Activated CD4-positive, alpha-beta T cell treated with anti-CD3 and anti-CD28 coated beads, Interleukin-2, Interleukin-6, amounts not matched to agents 100 ng/mL and 50 ng/mL, durations not matched to agents 16 hours and 8 hours (primary cell): ENCODE data around the gene MAP2K5.

Experiments
- DNase-seq: peaks from one replicate; pipeline ENCODE4 v3.0.0-alpha.2; 2020

MAP2K5 gene

DNA sequence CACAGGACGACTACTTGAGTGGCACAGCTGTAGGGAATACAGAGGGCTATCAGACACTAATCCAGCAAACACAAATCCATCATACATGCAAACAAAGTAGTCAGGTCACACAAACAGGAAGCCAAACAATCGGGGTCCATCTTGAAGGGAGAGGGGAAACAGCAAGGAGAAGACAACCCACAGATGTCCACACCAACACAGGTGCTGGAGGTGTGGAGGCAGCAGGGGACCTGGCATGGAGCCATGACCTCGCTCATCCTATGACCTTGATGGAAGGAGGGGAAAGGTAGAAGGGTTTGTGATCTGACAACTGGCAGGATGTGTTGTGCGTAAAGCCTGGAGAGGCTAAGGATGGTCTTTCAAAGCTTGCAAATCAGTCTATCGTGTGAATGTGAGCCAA, 242.9 kb downstream of the MAP2K5 start:
- DNase-seq = no peak

DNA sequence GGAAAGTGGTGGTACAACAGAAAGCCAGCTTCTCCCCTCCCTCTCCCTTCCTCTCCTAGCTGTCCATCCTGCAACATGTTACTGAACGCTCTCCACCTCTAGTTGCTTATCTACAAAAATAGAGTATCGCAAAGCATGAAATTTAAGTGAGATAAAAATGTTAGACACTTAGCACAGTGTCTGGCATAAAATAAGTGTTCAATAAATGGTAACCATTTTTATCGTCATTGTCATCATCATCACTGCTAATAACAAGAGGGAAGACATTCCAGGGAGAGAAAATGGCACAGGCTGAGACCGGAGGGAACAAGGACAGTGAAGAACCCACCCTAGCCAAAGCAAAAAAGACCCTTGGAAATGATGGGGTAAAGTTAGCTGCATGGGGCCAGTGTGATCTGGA, 244.1 kb downstream of the MAP2K5 start:
- DNase-seq = no peak

- no peak for DNase-seq
Observed at GRCh38 chr15:67788986-67789385, 246.5 kb downstream of the MAP2K5 start.

- DNase-seq = no peak
Observed at GRCh38 chr15:67790610-67791319, 248.3 kb downstream of the MAP2K5 start.

- DNase-seq = no peak
Observed at GRCh38 chr15:67792250-67792942, 249.9 kb downstream of the MAP2K5 start.

DNA sequence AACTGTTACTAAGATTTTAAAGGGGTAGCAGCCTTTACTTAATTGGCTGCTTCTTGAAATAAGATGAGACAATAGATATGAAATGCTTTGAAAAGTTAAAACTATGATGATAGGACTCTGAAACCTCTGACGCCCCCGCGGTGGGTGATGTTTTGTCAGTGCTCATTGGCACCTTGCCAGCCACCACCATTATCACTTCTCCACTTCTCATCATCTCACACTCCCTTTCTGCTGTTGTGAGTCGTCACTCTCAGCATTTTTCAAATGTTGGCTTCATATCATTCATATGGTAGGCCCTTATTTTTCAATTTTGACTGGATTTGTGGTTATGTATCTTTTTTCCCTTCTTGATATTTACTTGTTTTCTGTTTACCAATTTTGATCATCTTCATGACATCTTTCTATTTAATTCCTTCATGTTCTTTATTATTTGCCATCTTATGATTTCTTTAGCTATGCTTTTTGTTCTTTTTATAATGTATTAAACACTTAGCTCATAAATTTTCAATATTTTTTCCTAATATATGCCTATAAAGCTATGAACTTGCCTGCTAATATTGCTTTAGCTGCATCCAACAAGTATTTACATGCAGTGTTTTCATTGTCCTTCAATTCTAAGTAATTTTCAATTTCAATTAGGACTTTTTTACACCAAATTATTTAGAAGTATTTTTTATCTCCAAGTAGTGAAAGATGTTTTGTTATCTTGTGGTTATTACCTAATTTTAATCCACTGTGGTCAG, 252.5 kb downstream of the MAP2K5 start:
- no peak for DNase-seq

GRCh38 chr15:67796196-67797127, 254.0 kb downstream of the MAP2K5 start:
- DNase-seq = no peak

DNA sequence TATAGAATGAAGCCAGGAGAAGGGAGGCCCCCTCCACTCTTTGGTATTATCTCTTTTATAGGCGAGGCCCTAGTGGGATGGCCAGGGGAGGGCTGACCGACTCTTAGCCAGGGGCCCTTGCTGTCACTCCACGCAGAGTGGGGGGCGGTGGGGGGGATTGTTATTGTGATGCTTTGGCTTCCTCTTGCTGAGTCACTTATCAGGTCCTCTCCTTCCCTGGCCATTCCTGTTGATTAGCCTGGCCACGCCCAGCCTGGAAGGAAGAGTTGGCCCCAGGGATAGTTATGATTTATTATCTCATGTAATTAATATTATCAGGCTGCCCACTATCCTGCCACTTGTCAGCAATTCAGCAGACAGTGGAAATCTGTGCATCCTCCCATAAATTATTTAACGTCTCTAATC, 257.3 kb downstream of the MAP2K5 start:
- DNase-seq = no peak

DNA sequence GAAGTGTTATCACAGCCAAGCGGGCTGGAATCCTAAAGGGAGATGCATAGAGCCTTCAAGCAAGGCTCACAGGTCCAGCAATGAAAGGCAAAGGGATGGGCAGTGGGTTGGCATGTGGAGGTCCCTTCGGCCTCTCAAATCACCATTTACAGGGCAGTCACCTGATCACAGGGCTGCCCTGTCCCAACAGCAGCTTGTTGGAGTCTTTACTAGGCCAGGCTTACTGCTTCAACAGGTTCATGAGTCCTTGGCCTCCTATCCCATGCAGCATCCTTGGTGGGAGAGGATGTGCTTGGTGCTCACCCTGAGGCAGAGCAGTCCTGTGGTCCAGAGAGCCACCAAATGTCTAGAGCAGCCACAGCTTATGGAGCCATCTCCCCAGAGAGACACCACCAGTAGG, 258.6 kb downstream of the MAP2K5 start:
- no peak for DNase-seq

GRCh38 chr15:67801926-67802914, 259.7 kb downstream of the MAP2K5 start:
- no peak for DNase-seq

DNA sequence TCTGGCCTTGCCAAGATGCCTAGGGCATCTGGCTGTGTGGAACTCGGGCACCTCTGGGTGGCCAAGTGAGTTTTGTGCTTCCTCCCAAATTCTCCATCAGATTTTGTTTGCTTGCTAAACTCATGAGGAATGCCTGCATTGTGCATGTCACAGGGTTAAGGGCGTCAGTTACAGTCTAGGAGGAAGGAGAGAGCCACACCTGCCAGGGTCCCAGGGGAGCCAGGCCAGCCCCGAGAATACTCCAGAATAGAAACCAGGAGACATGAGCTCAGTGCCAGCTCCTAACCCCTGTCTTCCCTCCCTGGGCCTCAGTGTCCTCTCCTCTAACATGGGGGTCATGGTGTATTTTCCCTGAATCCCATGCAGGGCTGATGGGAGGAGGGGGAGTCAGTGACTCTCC, 260.8 kb downstream of the MAP2K5 start:
- no peak for DNase-seq

- no peak for DNase-seq
Observed at GRCh38 chr15:67803996-67804843, 261.7 kb downstream of the MAP2K5 start.

- no peak for DNase-seq
Observed at GRCh38 chr15:67805008-67805665, 262.6 kb downstream of the MAP2K5 start.

DNA sequence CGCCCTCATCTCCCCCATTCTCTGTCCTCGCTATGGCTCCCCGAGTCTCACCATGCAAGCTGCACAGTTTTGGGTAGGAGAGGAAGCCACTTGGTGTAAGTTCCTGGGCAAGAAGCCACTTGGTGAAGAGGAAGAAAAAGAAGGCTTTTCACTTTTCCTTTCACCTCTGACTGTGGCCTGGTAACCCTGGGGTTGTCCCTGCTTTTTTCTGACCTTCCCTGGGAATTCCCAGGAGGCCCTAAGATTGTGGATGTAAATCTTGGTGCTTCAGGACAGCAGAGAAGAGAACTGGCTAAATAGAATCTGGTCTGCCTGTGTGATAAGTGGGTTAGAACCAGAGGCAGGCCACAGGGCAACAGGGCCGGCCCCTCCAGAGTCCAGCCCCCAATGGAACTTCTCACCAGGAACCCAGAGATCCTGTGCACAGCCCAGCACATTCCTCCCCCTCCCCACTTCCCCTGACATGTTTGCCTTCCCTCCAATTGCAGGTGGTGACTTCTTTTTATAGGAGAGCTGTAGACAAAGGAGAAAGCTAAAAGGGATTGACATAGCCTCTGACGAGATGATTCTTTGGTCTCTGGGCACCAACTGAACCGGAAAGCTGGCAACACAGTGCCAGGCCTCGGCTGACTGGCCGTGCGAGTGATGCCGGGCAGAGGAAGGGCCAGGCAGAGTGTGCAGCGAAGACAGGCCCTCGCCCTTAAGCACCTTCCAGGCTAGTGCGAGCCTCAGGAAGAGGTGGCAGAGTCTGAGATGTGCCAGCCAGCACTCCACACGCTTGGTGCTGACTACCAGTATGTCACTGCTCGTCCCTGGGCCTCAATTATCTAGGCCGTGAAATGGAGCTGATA, 263.4 kb downstream of the MAP2K5 start:
- no peak for DNase-seq

GRCh38 chr15:67806536-67806935, 264.0 kb downstream of the MAP2K5 start:
- DNase-seq = no peak

DNA sequence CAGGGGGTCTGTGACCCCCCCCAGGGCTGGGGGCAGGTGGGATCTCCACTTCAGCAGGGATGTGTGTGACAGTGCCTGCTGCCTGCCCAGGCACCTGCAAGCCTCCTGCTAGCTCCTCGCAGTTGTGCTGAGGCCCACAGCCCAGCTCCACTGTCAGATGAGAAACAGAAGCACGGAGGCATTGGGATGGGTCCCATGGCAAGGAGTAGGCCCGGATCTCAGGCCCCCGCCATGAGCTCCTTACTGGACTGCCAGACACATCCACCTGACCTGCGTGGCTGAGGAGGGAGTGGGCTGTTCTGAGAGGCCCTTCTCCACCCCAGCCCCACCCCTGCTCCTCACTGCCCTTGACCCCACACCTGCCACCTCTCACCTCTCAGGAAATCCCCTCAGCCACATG, 264.6 kb downstream of the MAP2K5 start:
- DNase-seq = no peak

DNA sequence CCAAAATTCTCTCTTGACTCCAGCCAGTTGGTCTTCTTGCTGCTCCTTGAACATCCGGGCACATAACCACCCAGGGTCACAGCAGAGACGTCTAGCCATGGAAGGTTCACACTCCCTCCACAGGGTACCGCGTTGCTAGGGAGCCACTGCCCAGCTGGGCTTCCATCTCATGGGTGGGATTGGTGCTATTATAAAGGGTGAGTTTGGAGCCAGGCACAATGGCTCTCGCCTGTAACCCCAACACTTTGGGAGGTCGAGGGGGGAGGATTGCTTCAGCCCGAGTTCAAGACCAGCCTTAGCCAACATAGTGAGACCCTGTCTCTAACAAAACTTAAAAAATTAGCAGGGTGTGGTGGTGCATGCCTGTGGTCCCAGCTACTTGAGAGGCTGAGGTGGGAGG, 265.3 kb downstream of the MAP2K5 start:
- no peak for DNase-seq

GRCh38 chr15:67808821-67809220, 266.3 kb downstream of the MAP2K5 start:
- DNase-seq = no peak

- no peak for DNase-seq
Observed at GRCh38 chr15:67809441-67809840, 266.9 kb downstream of the MAP2K5 start.
